AG08396 (cell line): Measurements from ENCODE around the gene AP5Z1.

Experiments used
- DNase-seq: peaks from one replicate; pipeline ENCODE4 v3.0.0; 2012; ENCODE audit warnings: low spot score, mixed read lengths

AP5Z1 gene

DNA sequence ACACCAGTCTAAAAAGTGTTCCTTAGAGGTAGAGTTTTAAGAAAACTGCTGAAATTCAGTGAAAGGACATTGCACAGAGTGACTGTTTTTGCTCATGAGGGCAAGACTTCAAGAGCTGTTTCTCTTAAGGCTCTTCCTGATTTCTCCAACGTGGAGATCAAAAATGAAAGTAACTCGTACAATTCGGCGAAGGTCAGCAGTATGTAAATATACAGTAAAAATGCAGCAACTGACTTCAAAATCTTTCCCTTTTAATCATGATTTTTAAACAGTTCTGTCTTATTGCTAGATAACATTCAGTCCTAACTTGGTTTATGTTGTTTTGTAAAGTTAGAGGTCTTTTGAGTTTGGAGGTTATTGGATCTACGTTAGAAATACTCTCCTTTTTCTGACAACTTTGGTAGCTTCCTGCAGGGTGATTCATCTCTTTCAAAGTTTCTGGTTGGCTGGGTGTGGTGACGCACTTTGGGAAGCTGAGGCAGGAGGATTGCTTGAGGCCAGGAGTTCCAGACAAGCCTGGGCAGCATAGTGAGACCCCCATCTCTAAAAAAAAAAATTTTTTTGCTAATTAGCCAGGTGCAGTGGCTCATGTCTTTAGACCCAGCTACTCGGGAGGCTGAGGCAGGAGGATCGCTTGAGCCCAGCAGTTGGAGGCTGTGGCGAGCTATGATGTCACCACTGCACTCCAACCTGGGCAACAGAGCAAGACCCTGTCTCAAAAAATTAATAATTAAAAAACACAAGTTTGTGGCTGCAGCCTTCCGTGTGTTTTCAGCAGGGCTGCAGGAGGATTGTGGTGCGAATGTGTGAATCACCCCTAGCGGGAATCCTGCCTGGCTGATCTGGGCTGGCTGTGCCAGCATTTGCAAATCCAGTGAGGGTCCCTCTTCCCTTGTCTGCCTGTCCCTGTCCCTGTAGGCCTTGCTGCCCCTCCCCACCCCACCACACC, 29.2 kb upstream of the AP5Z1 start:
- peak; percentile 63 for DNase-seq

DNA sequence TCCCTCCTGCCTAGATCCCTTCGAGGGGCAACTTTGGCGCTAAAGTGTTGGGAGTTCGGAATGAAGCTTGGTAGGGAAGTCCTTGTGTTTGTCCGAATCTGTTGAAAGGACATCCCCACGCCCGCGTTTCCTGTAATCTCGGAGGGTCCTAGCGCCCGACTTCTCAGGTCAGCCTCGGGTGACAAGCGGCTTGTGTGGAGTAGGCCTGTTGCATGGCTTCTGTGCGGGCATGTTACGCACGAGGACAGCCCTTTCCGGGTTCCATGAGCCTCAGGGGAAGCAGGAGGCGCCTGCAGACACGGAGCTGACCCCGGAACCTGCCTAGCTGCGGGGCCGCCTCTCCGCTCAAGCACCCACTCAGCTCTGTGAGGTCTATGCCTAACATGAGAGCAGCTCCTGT, 28.4 kb upstream of the AP5Z1 start:
- DNase-seq: no peak

- DNase-seq: no peak
Measured at GRCh38 chr7:4747746-4748145, 27.7 kb upstream of the AP5Z1 start.

- DNase-seq: no peak
Measured at GRCh38 chr7:4748231-4748681, 27.2 kb upstream of the AP5Z1 start.

DNA sequence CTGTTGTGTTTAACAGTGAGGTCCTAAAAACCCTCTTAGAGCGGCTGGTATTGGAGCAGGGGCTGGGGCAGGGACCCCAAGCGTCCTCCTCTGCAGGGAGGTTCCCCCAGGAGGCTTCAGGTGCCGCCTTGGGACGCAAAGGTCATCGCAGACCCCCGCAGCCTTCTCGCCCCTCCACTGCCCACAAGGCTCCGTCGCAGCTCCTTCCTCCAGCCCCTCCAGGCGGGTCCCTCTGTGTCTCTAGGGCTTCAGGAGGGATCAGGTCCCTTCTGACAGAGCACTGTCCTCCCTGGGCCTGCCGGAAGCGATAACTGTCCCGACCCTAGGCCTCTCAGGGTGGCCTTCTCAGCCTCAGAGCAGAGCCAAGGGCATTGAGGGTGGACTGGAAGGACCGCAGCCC, 26.1 kb upstream of the AP5Z1 start:
- no peak for DNase-seq

GRCh38 chr7:4749798-4750197, 25.6 kb upstream of the AP5Z1 start:
- DNase-seq: no peak

DNA sequence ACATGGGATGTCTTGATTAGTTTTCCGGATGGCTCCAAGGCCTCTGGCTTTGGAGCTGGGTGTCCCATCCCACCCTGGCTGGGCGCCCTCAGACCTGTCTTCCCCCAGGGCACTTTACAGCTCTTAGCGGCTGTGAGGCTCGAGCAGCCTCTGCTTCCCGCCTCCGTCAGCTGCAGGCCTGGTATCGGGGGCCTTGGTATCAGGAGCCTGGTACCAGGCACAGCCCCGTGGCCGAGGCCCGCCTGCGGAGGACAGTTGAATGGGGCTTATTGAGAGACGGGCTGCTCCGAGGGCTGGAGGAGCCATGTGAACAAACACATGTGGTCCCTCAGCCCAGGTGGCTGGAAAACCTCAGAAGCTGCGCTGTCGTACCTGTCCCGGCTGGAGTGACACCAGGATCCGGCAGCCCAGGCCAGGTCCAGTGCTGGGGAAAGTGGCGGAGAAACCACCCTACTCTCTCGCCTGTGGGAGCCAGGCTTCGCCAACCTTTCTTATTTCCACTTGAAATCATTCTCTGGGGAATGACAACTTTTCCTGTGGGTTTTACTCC, 23.9 kb upstream of the AP5Z1 start:
- no peak for DNase-seq

GRCh38 chr7:4753598-4754432, 21.6 kb upstream of the AP5Z1 start:
- DNase-seq: peak; percentile 77

- no peak for DNase-seq
Measured at GRCh38 chr7:4754433-4755010, 20.9 kb upstream of the AP5Z1 start.

GRCh38 chr7:4755045-4755444, 20.4 kb upstream of the AP5Z1 start:
- no peak for DNase-seq

DNA sequence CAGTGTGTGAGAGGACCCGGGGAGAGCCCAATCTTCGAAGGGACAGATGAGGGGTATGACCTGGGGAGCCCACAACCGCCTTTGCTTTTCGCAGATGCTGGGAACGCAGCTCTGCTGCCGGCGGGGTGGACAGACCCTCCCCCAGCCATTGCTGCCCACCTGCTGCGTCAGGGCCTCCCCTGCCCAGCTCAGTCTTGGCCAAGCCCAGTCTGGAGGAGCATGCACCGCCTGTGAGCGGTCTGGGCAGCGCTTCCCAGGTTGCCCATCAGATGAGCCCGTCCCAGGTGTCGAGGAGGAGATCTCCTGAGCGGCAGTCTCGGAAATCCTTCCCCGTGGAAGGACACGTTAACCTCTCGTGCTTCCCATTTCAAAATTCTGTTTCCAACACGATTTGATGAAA, 17.3 kb upstream of the AP5Z1 start:
- DNase-seq: no peak

DNA sequence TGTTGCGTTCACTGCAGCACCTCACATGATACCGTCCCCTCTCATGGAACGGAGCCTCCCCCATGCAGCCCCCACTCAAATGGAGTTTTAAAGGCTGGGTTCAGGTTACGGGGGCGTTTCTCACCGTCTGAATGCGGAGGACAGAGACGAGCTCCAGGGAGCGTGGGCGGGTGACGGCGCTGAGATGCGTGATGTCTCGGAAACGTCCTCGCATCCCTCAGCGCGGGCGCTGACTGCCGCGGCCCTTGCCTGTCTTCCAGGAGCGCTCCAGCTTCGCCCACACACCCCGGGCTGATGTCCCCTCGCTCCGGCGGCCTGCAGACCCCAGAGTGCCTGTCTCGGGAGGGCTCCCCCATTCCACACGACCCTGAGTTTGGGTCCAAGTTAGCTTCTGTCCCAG, 16.6 kb upstream of the AP5Z1 start:
- DNase-seq: no peak

GRCh38 chr7:4759211-4759610, 16.2 kb upstream of the AP5Z1 start:
- no peak for DNase-seq

DNA sequence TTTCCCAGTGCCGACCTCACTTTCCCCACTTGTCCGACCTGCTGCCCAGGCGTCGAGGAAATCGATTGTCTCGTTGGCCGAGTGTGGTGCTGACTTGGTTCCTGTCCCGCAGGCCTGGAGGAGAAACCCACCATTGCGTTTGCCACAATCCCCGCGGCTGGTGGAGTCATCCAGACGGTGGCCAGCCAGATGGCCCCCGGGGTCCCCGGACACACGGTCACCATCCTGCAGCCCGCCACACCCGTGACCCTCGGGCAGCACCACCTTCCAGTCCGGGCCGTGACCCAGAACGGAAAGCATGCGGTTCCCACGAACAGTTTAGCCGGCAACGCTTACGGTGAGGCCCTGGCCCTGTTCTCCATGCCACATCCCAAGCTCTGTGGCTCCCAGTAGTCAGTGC, 14.5 kb upstream of the AP5Z1 start:
- no peak for DNase-seq

DNA sequence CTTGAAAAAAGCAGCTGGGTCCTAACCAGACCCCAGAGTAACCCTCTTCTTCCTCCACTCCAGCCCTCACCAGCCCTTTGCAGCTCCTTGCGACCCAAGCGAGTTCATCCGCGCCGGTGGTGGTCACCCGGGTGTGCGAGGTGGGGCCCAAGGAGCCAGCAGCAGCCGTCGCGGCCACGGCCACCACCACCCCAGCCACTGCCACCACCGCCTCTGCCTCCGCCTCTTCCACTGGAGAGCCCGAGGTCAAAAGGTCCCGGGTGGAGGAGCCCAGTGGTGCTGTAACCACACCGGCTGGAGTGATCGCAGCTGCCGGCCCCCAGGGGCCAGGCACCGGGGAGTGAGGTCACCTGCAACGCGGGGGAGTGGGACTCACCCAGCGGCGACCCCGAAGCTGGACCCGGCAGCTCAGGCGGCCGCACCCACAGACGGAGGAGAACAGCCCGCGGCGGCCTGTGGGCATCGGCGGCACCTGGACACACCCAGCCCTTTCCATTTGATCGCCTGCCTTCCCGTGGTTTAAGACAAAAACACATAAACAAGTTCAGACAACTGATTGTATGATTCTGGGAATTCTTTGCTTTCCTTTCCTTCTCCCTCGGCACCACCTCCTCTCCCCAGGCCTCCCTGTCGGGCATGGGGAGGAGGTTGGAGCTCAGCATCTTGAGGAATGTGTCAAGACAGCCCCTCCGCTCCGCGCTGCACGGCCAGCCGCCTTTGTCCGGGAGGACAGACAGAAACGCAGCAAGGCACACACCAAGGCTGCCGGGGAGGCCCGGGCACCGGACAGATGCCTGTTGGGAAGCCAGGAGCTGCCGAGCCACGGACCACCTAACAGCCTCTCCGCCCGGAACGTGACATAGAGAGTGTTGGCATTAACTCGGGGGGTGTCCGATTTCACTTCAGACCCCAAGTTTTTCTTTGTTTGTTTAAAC, 13.0 kb upstream of the AP5Z1 start:
- DNase-seq: no peak

DNA sequence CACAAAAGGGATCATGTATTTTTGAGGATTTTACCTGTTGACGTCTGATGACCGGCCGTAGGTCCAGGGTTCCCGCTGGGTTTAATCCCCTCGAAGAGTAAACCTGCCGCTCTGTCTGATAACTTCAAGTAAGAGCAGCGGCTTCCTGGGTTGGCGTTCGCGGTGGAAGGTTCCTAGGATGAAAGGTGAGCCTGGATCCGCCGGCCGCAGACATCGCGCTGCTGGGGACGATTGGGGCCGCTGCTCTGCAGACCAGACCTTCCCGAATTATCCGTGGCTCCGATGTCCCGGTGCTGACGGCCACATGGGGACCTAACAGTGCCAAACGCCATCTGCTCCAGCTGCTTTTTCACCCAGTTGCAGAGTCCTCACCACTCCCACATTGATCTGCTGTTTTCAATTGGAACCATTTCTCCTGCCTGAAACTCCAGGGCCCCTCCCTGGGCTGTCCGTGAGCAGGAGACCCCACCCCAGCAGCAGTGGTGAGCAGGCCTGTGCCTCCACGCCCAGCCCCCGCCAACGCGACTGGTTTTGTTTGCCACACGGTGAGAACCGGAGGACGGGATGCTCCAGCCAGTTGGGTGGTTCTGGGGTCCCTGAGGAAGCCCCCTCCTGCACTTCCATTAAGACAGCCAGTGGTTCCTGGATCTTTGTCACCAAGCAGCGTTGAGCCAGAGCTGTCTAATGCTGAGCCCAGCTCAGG, 12.2 kb upstream of the AP5Z1 start:
- no peak for DNase-seq

GRCh38 chr7:4763794-4764185, 11.6 kb upstream of the AP5Z1 start:
- no peak for DNase-seq

DNA sequence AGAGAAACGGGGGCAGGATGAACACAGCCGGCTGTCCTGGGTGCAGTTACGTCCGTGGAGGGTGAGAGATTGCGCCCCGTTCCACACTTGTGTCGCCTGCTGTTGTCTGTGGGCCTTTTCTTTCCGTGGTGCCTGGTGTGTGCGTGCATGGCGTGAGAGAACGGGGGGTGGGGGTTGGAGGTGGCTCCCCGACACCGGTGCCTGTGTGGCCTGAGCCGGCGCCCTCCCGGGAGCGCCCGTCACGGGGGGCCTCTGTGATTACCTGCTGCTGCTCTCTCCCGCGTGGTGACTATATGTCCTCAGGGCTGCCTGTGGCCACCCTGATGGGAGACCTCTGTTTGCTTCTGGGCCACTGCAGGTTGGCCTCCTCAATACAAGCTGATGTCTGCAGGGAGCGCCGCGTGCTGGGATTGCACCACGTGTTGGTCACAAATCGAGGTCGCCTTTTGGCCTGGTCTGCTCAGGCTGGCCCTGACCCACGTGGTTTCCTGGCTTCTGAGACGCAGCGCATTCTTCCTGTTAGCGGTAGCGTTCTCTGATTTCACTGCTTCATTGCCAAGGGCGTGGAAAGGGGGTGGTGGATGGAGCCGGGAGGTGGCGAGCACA, 10.9 kb upstream of the AP5Z1 start:
- DNase-seq: no peak

DNA sequence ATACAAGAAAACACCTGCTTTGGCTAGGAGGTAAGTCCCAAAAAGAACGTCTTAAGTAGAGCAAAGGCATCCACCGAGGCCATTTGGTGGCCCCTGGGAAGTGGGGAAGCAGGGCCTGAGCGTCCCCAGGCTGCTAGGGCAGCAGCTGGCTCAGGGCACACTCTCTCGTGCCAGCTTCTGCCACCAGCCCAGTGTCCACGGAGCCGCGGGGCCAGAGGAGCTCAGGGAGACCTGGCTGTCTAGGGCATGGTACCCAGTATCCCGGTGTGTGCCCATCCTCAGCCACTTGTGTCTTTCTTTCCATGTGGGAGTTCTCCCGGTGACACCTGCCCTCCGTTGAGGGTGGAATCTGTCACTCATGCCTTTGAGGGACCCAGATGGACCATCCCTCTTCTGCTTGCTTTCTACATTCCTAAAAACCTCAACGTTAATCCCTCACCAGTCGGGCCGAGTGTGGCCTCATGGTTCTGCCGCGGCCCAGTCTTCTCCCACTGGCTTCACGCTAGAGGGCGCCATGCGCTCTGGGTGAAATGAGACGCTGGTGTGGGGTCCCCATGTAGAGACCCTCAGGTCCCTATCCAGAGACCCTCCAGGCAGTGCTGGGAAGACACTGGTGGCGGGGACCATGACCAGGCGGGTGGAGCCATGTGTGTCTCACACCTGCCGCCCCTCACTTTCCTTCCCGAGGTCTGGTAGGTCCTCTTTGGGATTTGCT, 9.5 kb upstream of the AP5Z1 start:
- no peak for DNase-seq
